GM18519 (cell line): Measurements from ENCODE around the gene GNG13.
"Not testable (repeated sequence)": the region's sequence is repeated elsewhere in the genome, so short reads cannot be mapped to it uniquely, and the experiment has no call there.

ENCODE experiments used
- ATAC-seq: cut with Tn5 transposase; IDR thresholded peaks from one replicate; pipeline ENCODE4 v1.9.1; 2021; ENCODE audit warnings: mild to moderate bottlenecking, moderate library complexity; ENCODE audit not compliant: unreplicated experiment, low FRiP score

GNG13 gene, protein sequence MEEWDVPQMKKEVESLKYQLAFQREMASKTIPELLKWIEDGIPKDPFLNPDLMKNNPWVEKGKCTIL

DNA sequence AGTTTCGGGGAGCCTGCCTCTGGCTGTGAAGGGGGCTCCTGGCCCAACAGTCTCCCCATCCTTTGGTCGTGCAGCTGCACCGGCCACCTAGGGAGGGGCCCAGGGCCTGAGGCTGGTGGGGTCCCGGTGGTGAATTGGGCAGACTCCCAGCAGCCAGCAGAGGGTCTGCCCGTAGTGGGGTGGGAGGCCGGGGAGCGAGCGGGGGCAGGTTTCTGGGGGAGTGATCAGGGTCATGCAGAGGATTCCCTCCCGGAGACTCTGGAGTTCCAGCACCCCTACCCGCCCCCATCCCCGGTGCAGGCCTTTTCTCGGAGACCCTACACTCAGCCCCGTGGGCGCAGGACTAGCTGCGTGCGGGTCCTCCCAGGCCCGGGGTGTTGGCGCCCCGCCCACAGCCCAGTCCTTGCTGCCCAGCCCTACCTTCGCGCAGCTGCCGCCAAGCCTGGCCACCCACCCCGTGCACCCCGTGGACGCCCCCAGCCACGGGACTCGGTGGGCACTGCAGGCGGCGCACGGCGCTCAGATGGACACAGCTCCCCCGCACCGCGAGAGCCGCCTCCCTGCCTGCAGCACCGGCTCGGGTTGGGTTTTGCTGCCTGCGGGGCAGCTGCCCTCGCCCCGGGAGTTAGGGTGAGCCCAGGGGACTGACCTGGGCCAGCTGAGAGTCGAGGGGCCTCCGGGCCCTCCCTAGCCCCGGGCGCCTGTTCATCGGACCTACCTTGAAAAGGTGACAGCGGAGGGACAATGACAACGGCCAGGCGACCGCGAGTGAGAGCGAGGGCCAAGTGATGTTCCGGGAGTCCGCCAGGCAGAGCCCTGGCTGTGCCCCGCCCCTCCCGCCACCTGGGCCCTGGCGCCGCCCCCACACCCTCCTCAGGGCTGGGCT lies at the start of gene GNG13:
GNG13 (minus strand) TSS at position 787 of the 886 bp plus-strand sequence. CDS start 1,657 bp downstream, outside the sequence.
- ATAC-seq: no peak

DNA sequence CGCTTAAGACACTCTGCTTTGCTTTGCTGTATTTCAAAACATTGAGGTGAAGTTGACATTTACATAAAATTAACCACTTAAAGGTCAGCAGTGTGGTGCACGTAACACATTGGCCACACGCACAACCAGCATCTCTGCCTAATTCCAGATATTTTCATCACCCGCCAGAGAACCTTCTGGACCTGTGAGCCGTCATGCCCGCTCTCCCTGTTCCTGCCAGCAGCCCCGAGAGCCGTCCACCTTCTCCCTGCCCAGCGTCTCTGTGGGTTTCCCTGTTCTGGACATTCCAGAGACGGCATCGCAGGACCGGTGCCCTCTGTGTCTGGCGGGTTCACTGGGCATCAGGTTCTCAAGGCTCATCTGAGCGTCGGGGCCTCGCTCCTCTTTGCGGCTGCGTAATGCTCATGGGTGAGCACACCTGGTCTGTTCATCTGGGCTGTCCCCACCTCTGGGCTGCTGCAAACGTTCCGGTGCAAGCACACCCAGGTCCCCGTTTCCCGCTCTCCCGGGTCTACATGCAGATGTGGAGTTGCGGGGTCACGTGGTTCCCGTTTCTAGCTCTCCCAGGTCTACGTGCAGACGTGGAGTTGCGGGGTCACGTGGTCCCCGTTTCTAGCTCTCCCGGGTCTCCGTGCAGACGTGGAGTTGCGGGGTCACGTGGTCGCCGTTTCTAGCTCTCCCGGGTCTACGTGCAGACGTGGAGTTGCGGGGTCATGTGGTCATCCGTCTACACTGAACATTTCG lies 48.1 kb upstream of the GNG13 start:
- no peak for ATAC-seq

DNA sequence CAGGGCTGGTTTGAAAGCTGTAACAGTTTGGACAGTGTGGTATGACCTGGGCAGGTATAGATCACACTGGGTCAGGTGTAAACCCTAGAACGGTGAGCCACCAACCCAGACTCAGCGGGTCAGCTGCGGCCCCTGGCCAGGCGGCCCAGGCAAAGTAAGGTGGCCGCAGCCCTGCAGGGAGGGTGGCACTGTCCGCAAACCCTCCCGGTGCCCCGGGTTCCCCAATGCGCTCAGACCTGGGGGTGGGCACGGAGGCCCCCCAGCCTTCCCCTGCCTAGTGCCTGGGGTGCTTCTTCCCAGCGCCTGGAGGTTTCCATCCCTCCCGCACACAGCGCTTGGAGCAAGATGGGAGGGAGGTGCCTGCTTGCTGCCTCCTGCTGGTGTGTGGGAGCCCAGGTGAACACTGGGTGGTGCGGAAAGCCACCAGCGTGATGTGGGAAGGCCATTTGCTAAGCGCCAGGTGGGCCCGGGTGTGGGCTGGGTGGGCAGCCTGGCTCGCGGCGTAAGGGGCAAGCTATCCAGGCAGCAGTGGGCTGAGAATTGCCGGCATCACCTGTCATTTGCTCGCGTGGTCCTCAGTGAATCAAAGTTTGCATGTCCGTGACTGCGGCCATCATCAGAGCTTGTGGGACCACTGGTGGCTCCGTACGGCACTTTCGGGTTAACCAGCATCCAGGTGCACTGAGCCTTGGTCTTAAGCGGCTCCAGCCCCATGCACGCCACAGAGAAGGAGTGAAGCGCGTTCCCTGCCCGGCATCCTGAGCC lies 47.3 kb upstream of the GNG13 start:
- no peak for ATAC-seq

DNA sequence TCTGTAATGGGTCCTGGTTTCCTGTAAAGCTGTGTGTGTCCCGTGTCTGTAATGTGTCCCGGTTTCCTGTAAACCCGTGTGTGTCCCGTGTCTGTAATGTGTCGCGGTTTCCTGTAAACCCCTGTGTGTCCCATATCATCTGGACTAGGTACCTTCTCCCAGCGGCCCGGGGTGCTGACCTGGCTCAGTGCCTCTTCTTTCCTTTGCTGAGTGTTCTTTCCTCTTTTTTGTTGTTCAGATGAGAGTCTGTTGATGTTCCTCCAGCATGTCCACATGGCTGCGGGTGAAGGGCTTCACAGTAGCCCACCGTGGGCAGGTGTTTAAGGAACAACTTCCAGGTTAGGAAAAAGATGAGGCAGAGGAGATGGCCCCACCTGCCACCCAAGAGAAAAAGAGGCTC lies 46.6 kb upstream of the GNG13 start:
- no peak for ATAC-seq

DNA sequence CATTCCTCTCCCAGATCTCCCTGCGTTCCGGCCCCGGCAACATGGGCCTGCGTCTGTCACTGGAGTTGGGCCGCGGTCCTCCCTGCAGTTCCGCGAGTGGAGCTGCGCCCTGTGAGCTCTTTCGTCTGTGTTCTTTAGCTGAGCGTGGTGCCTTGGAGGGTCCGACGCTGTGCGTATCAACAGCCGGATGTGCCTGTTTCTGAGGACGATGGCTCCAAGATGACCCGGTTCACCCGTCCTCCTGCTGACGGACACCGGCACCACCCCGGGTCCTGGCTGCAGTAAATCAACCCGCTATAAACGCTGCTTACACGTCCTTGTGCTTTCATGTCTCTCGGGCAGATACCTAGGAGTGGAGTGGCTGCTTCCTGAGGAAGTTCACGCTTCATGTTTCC lies 44.8 kb upstream of the GNG13 start:
- ATAC-seq: no peak

DNA sequence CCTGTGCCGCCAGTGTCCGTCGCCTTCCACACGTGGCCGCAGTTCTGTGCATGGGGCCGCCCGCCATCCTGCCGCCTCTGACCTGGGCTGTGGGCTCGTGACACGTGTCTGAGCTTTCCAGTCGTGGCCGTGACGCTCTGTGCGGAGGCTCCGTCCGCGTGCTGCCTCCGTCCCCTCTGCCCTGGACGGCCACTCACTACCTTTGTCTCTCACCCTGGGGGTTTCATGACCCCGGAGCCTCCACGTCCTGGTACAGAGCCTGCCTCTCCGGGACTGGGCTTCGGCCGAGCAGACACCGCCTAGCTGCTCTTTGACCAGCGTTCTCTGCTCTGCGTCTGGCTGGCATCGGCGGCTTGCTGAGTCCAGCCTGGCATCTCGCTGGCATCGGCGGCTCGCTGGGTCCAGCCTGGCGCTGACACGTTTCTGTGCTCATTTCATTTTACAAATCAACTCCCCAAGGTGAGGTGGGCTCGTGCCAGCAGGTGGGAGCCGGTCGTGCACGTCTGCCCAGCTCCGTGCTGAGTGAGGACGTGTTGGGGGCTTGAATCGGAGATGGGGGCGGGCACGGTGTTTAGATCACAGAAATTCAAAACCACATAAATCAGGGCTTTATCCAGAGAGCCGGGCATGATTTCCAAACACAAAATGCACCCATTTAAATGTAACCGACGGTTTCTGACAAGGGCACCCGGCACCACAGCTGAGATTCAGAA lies 44.3 kb upstream of the GNG13 start:
- ATAC-seq: no peak

DNA sequence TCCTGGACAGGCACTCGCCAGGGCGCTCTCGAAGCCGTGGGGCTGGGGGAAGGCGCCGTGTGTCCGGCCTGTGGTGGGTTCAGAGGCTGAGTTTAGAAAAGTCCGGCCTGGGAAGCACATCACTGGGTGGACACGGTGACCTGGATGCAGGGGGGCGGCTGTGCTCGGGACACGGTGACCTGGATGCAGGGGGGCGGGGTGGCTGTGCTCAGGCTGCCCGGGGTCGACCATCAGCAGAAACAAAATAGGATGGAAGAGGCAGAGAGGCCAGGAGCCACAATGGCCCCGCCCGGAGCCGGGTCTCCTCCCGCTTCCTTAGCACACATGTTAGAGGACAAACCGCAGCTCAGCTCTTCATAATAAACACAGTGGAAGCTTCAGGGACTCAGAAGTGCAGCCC lies 43.2 kb upstream of the GNG13 start:
- ATAC-seq: no peak

DNA sequence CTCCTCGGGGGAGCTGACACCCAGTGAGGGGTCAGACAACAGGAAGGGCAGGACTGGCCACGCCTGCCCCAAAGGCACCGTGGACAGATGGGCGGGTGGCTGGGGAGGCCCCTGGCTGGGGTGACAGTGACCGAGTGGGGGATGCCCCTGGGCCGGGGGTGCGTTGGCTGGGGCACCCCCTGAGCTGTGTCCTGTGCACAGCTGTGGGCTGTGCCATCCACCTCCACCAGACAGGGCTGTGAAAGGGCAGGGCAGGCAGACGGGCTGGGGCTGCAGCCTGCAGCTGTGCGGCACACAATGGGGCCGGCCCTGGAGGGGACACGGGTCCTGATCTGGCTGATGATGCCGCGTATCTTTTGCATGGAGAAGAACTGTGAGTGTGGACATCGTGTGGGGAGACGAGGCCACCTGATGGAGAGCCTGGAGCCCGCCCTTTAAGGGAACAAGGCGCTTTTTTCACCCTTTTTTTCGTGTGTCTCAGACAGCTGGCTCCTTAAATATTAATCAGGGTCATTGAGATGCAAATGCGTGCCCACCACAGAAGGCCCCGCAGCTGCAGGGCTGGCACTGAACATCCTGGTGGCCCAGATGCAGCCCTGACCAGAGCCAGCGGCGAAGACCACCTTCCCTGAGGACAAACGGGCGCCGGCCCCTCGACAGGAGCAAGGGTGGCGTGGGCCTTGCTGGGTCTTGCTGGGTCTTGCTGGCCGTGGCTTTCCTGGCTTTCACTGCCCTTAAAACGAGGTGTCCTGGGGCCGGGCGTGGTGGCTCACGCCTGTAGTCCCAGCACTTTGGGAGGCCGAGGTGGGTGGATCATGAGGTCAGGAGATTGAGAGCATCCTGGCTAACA lies 42.4 kb upstream of the GNG13 start:
- ATAC-seq: no peak

DNA sequence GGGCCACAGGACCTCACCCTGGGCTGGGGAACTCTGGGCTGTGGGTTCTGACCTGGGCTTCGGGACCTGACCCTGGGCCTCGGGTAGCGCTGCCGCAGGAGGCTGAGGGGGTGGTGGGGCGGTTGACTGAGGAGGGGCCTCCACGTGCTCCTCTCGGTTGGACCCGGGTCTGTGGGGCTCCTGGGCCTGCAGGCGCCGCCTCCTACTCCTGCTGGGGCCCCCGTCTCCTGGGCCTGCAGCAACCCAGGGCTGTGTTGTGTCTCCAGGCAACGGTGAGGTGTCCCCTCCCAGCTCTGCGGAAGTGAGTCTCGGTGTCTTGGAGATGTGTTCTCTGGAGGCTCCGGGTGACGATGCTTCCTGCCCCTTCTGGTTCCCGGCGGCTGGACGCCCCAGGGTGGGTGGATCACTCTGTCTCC lies 41.5 kb upstream of the GNG13 start:
- no peak for ATAC-seq

DNA sequence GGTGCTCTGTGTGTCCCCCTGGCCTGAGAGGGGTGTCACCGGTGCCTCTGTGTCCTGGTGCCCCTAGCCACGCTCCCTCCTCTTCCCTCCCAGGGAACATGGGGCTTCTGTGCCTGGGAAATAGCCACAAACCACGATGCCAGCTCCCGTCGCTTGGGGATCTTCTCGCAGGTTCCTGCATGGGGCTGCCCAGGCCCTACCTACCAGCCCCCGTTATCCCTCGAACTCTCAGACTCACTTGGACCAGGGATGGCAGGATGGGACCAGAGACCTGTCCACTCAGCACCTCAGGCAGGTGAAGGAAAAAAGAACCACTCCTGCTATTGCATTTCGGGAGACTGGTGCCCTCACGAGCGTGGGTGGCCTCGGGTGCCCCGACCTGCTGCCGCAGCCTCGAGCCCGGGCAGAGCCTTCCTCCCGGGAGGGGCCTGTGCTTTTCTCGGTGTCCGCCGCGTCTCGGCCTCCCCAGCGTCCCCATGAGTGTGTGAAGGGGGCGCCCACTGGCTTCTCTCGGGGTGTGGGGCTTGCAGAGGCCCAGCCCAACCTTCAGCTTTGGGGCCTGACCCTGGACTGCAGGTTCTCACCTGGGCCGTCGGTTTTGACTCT lies 41.0 kb upstream of the GNG13 start:
- no peak for ATAC-seq

DNA sequence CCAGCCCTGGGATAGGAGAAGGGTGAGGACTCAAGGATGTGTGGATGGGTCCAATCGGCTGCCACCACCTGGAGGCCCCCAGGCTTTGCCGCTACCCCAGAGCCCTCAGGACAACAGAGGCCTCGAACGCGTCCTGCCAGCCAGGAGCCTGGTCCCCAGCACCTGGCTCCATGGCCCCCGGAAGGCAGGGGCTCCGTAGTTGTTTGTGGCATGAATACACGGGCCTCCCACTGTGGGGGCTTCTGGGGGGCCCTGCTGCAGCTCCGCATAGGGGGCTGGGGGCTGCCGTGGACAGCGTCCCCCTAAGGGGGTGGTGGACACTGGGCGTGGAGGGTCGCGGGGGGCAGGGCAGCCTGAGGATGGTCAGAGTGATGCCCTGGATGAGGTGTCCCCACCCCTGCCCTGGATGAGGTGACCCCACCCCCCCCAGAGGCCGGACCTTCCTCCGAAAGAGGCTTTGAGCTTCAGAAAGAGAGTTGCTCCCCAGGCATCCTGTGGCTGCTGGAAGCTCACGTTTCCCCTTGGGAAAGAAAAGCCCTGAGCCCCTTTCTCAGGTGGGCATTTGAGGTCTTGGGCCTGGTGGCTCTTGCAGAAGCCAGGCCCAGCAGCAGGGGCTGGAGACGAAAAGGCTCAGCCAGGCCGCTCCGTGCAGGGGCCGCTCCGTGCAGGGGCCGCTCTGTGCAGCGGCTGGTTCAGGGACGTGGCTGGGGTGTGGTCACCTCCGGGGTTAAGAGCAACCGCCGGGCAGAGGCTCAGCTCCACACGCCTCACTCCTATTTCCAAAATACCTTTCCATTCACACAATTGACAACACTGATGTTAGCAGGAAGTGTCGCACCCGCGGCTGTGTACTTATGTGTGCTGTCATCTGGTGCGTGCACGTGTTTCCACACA lies 40.3 kb upstream of the GNG13 start:
- ATAC-seq: no peak

DNA sequence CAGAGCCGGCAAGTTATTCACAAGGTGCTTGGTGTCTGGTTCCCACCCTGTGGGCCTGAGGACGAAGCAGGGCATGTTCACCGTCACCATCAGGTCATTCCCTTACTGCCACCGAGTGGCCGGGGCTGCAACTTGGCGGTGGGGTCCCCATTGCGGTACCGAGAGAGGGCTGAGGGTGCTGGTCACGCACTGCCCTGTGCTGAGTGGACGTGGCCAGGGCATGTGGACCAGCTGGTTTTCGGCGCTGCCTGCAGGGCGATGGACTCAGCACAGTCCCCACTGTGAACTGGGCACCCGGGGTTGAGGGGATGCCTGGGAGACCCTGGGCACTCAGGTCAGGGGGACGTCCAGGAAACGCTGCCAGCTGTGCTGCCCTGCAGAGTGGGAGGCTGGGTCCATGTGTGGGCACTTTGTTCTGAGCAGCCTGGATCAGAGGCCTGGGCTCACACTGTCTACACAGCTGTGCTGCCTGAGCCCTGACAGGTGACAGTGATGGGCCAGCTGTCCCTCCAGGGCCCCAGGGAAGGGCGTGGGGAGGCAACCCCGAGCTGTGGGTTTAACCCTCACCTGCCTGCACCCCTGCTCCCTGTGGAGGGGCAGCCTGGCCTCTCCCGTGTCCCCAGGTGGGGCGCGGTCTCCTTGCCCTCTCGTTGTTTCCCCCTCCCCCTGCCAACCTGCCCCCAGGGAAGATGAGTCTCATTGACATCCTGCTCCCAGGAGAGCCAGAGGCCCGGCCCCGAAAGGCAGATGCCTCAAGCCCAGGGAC lies 39.3 kb upstream of the GNG13 start:
- no peak for ATAC-seq

DNA sequence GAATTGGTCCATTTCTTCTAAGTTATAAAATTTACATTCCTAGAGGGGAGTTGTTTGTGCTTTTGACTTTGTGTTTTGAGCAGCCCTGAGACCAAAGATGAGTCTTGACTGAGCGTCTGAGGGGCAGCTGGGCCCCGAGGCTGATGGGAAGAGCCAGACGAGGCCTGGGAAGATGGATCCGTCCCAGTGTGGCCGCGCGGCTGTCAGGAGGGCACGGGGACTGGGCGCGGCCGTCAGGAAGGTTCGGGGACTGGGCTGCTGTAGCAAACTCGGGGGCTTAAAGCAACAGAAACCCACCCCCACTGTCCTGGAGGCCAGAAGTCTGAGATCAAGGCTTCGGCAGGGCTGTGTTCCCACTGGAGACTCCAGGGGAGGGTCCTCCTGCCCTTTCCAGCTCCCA lies 38.2 kb upstream of the GNG13 start:
- no peak for ATAC-seq

DNA sequence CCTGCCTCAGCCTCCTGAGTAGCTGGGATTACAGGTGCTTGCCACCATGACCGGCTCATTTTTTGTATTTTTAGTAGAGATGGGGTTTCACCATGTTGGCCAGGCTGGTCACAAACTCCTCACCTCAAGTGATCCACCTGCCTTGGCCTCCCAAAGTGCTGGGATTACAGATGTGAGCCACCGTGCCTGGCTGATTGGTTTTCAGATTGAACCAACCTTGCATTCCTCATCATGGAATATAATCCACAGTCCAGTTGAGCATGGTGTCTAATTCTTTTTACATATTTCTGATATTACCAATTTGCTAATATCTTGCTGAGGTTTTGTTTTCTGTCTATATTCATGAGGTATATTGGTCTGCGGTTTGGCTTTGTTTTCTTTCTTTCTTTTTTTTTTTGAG lies 36.3 kb upstream of the GNG13 start:
- not testable (repeated sequence) for ATAC-seq

DNA sequence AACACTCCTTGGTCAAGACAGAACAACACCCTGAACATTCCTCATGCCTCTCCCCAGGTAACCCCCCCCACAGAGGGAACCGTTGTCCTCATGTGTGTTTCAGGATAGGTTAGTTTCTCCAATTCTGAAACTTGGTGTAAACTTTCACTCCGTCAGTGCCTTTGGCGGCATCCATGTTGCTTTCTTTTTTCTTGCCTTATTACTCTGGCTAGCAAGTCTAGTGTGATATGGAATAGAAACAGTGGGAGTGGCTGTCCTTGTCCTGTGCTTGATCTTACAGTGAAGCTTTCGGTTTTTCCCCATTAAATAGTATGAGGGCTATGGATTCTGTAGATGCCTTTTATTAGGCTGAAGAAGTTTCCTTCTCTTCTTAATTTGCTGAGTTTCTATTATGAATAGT lies 35.7 kb upstream of the GNG13 start:
- ATAC-seq: no peak

DNA sequence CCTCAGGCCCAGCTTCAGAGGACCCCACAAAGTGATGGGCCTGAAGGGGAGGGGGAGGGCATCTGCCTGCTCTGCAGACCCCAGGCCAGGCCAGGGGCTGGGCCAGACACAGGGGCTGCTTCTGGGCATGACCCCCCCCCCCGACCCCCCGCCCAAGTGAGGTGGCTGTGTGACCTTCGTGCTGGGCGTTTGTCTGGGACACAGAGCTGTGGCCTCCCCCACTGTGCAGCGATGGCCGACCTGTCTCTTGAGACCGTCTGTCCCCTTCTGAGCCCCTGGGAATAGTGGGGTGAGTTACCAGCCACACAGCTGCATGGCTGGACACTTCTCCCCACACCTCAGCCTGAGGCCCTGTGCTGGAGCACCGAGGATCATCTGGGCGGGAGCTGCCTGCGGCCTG lies 34.8 kb upstream of the GNG13 start:
- ATAC-seq: no peak

DNA sequence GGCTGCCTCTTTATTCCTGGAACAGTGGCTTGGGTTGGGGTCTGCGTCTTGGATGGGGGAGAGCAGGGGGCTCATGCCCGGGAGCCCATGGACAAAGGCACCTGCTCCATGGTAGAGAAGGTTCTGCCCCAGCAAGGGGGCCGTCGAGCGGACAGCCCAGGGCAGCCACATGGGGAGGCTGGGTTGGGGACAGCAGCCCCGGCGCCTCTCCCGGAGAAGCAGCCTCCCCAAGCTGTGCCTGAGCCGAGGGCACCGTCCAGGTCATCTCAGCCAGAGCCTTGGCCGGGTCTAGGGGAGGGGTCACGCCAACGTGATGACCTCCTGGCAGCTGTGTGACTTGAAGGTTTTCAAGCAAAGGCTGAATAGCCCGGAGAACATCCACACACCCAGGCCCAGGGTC lies 32.9 kb upstream of the GNG13 start:
- no peak for ATAC-seq
